Measurements from ENCODE around the gene DACH1. TPM values are rescaled to one million over a fixed set of nuclear protein-coding genes. Genes with fewer than 3 reads are reported as not detected.

DACH1 gene
- total and polyA plus RNA-seq, 9 donors: 4.3 to 11.7 (median 10.5) TPM

DNA sequence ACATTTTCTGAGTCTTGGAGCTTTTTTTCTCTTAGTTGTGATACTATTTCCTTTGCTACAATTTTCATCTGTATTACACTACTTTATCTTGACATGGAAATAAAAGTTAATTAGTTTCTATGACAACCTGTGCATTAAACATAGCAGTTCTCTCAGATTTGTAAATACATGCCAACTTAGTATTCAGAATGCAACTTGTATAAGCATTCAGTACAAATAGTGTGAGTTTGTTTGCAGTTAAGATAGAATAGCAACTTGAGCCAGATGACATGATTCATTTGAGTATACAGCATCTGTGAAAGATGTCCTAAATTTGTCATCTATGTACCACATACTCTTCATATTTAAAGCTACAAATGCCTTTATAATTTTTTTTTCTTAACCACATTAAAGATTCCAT, 98.1 kb downstream of the DACH1 start:
- no peak overlapping the region for H3K27ac ChIP-seq (ENCODE audit: low read length)
- no peak overlapping the region for H3K4me3 ChIP-seq (ENCODE audit: low read length)
- H3K27me3 ChIP-seq (ENCODE audit: control insufficient read depth, insufficient read depth, low read length): no peaks in the 10 kb centered on the region
- no peaks in the 10 kb centered on the region for H3K4me1 ChIP-seq (ENCODE audit: control insufficient read depth, insufficient read depth, low read length)
- H3K9me3 ChIP-seq (replicated peaks; ENCODE audit: control insufficient read depth, low read depth, low read length): no peaks in the 10 kb centered on the region
- peak; percentile 35 for DNase-seq
- no peaks in the 10 kb centered on the region for H3K36me3 ChIP-seq (ENCODE audit: control insufficient read depth, insufficient read depth, low read length)

DNA sequence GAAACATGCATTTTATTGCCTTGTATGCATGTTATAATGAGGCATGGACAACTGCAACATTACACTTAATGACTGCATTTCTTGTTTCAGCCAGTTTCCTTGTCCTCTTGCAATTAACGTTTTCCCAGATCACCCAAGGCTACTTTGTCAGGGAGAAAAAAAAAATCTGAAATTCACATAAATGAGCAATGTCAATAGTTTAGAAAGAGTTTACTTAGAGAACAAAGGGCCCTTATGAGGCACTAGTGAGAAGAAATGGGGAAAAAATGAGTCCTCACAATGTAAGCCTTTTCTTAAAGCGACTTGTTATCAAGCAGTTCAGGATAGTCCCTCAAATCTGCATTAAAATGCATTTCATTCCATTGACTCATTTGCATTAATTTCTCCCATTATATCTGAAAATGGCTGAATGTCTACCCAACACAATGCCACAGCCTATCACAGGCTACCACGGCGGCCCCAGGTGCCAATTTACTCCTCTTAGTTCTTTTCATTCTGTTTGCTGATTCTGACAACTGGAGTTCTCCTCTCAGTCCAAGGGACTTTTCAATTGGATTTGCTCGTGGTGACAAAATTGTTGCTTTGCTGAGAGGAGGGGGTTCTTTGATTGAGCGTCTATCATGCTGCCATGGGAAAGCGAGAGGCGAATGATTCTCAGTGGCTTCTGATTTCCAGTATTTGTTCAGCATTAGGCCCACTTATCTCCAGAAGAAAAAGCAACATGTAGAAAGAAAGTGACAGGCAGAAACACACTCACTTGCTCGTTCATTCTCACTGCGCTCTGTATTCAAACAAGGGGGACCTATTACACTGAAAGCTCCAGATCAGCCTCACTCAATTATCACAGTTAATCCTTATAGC, 107.1 kb downstream of the DACH1 start:
- Histone ChIP-seq H3K4me1 (ENCODE audit: control insufficient read depth, insufficient read depth, low read length) (no peaks in the 10 kb centered on the region), H3K27me3 (ENCODE audit: control insufficient read depth, insufficient read depth, low read length) (no peaks in the 10 kb centered on the region), H3K36me3 (ENCODE audit: control insufficient read depth, insufficient read depth, low read length) (no peaks in the 10 kb centered on the region), H3K9me3 (replicated peaks; ENCODE audit: control insufficient read depth, low read depth, low read length) (no peaks in the 10 kb centered on the region), H3K27ac (ENCODE audit: low read length) (no peak overlapping the region), H3K4me3 (ENCODE audit: low read length) (no peak overlapping the region)
- WGBS (ENCODE audit: insufficient coverage): 69% methylated on average over 3 of the region's 10 CpGs
- no peak for DNase-seq

- H3K27ac ChIP-seq (ENCODE audit: low read length): no peak overlapping the region
These were observed 108.2 kb downstream of the DACH1 start for GRCh38 chr13:71758828-71759227.

DNA sequence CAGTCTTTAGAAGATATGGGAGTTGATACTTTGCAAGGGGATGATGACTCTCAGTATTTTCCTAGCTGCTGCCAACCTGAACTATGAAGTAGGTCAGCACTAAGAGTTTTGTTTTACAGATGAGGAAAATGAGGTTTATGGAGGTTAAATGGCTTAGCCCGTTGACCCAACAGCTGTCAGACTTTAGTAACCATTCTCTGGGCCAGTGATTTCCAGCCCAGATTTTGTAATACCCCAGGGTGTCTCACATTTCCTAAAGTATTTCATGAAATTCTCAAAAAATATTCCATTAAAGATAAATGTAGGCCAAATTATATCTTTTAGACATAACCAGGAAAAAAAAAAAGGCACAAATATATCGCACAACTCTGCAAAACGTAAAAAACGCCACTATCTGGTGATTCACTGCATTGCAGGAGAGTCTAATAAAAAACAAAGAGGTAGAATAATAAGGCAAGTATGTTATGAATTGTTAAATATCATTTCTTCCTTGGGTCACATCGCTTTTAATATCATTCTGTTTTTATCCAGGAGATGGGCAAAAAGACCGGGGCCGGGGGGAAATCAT, 112.5 kb downstream of the DACH1 start:
- H3K27me3 ChIP-seq (ENCODE audit: control insufficient read depth, insufficient read depth, low read length): no peaks in the 10 kb centered on the region
- no CpG with 5 or more reads among the region's 7 CpGs for WGBS (ENCODE audit: insufficient coverage)
- DNase-seq: peak; percentile 6
- no peak overlapping the region for H3K4me3 ChIP-seq (ENCODE audit: low read length)
- no peaks in the 10 kb centered on the region for H3K9me3 ChIP-seq (replicated peaks; ENCODE audit: control insufficient read depth, low read depth, low read length)
- H3K4me1 ChIP-seq (ENCODE audit: control insufficient read depth, insufficient read depth, low read length): no peaks in the 10 kb centered on the region
- H3K27ac ChIP-seq (ENCODE audit: low read length): no peak overlapping the region
- no peaks in the 10 kb centered on the region for H3K36me3 ChIP-seq (ENCODE audit: control insufficient read depth, insufficient read depth, low read length)

More at GRCh38 chr13:71758828-71759227, 108.2 kb downstream of the DACH1 start:
- no peaks in the 10 kb centered on the region for H3K36me3 ChIP-seq (ENCODE audit: control insufficient read depth, insufficient read depth, low read length)
- no peaks in the 10 kb centered on the region for H3K9me3 ChIP-seq (replicated peaks; ENCODE audit: control insufficient read depth, low read depth, low read length)
- 38% methylated on average over 2 of the region's 2 CpGs for WGBS (ENCODE audit: insufficient coverage)
- H3K27me3 ChIP-seq (ENCODE audit: control insufficient read depth, insufficient read depth, low read length): no peaks in the 10 kb centered on the region
- H3K4me1 ChIP-seq (ENCODE audit: control insufficient read depth, insufficient read depth, low read length): no peaks in the 10 kb centered on the region
- H3K4me3 ChIP-seq (ENCODE audit: low read length): no peak overlapping the region
- no peak for DNase-seq

- DNase-seq: no peak
- no peak overlapping the region for H3K4me3 ChIP-seq (ENCODE audit: low read length)
- H3K9me3 ChIP-seq (replicated peaks; ENCODE audit: control insufficient read depth, low read depth, low read length): no peaks in the 10 kb centered on the region
- H3K27ac ChIP-seq (ENCODE audit: low read length): no peak overlapping the region
- H3K4me1 ChIP-seq (ENCODE audit: control insufficient read depth, insufficient read depth, low read length): no peaks in the 10 kb centered on the region
- H3K36me3 ChIP-seq (ENCODE audit: control insufficient read depth, insufficient read depth, low read length): no peaks in the 10 kb centered on the region
- no peaks in the 10 kb centered on the region for H3K27me3 ChIP-seq (ENCODE audit: control insufficient read depth, insufficient read depth, low read length)
- no CpG with 5 or more reads among the region's 4 CpGs for WGBS (ENCODE audit: insufficient coverage)
These were observed 114.1 kb downstream of the DACH1 start for GRCh38 chr13:71752775-71753513.

DNA sequence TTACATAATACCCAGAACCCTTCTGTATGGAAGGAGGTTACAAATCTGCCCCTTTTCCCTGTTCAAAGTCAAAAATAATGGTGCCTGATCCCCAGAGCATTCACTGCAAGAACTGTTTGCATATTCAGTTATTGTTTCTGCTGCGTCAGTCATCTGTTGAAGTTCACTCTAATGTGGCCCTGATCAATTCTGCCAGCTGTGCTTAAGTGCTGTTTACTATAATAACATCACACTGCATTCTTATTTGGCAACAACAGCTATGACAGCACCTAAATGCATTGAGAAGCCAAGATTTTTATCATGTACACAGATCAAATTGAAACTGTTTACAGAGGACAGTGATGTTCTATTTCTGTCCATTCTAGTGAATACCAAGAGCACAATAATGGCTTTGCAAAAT, 115.9 kb downstream of the DACH1 start:
- Histone ChIP-seq H3K4me1 (ENCODE audit: control insufficient read depth, insufficient read depth, low read length) (no peaks in the 10 kb centered on the region), H3K9me3 (replicated peaks; ENCODE audit: control insufficient read depth, low read depth, low read length) (no peaks in the 10 kb centered on the region), H3K27me3 (ENCODE audit: control insufficient read depth, insufficient read depth, low read length) (no peaks in the 10 kb centered on the region), H3K4me3 (ENCODE audit: low read length) (no peak overlapping the region), H3K36me3 (ENCODE audit: control insufficient read depth, insufficient read depth, low read length) (no peaks in the 10 kb centered on the region), H3K27ac (ENCODE audit: low read length) (no peak overlapping the region)
- 71% methylated on average over 1 of the region's 1 CpG for WGBS (ENCODE audit: insufficient coverage)
- DNase-seq: no peak

DNA sequence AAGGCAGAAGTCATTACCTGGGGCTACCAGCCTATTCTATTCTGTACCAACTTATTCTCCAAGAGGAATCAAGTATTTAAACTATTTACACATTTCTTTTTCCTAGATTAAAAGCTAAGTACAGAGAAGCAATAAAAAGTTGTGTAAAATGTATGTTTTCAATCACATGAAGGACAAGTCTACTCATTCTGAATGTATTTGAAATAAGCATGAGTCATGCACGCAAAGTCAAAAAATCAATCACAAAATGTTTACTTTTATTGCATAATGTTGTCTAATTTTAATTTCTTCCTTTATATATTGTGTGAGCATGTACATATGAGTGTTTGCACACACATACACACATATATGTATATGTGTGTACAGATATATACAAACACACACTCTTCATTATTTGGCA, 136.7 kb downstream of the DACH1 start:
- no CpG with 5 or more reads among the region's 1 CpG for WGBS (ENCODE audit: insufficient coverage)
- Histone ChIP-seq H3K27me3 (ENCODE audit: control insufficient read depth, insufficient read depth, low read length) (no peaks in the 10 kb centered on the region), H3K4me3 (ENCODE audit: low read length) (no peak overlapping the region), H3K9me3 (replicated peaks; ENCODE audit: control insufficient read depth, low read depth, low read length) (no peaks in the 10 kb centered on the region), H3K4me1 (ENCODE audit: control insufficient read depth, insufficient read depth, low read length) (no peaks in the 10 kb centered on the region), H3K36me3 (ENCODE audit: control insufficient read depth, insufficient read depth, low read length) (no peaks in the 10 kb centered on the region), H3K27ac (ENCODE audit: low read length) (no peak overlapping the region)
- DNase-seq: no peak

GRCh38 chr13:71729441-71729840, 137.6 kb downstream of the DACH1 start:
- H3K4me1 ChIP-seq (ENCODE audit: control insufficient read depth, insufficient read depth, low read length): no peaks in the 10 kb centered on the region
- no peaks in the 10 kb centered on the region for H3K36me3 ChIP-seq (ENCODE audit: control insufficient read depth, insufficient read depth, low read length)
- no peak overlapping the region for H3K4me3 ChIP-seq (ENCODE audit: low read length)
- WGBS (ENCODE audit: insufficient coverage): no CpG with 5 or more reads among the region's 2 CpGs
- DNase-seq: no peak
- H3K27ac ChIP-seq (ENCODE audit: low read length): no peak overlapping the region
- no peaks in the 10 kb centered on the region for H3K27me3 ChIP-seq (ENCODE audit: control insufficient read depth, insufficient read depth, low read length)
- H3K9me3 ChIP-seq (replicated peaks; ENCODE audit: control insufficient read depth, low read depth, low read length): no peaks in the 10 kb centered on the region

GRCh38 chr13:71727662-71728061, 139.3 kb downstream of the DACH1 start:
- Histone ChIP-seq H3K36me3 (ENCODE audit: control insufficient read depth, insufficient read depth, low read length) (no peaks in the 10 kb centered on the region), H3K27me3 (ENCODE audit: control insufficient read depth, insufficient read depth, low read length) (no peaks in the 10 kb centered on the region), H3K4me3 (ENCODE audit: low read length) (no peak overlapping the region), H3K9me3 (replicated peaks; ENCODE audit: control insufficient read depth, low read depth, low read length) (no peaks in the 10 kb centered on the region), H3K27ac (ENCODE audit: low read length) (no peak overlapping the region), H3K4me1 (ENCODE audit: control insufficient read depth, insufficient read depth, low read length) (no peaks in the 10 kb centered on the region)
- no peak for DNase-seq
- WGBS (ENCODE audit: insufficient coverage): no CpG with 5 or more reads among the region's 1 CpG

DNA sequence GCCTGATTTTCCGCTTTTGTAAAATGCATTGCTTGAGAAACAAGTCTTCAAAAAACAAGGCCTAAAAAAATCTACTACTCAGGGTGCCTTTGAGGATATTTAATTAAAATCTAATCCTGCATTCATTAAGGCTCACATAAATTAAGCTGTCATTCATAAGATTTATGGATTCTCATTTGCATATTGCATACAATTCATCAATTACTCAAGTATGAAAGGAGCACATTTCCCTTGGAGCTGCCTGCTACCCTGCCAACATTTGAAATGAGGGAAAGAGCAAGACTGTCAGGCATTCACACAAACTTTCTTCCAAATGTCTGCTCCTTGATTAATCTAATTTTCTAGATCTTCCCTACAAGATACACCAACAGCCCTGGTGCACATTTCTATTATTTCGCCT, 140.0 kb downstream of the DACH1 start:
- DNase-seq: no peak
- Histone ChIP-seq H3K27me3 (ENCODE audit: control insufficient read depth, insufficient read depth, low read length) (no peaks in the 10 kb centered on the region), H3K4me1 (ENCODE audit: control insufficient read depth, insufficient read depth, low read length) (no peaks in the 10 kb centered on the region), H3K27ac (ENCODE audit: low read length) (no peak overlapping the region), H3K36me3 (ENCODE audit: control insufficient read depth, insufficient read depth, low read length) (no peaks in the 10 kb centered on the region), H3K4me3 (ENCODE audit: low read length) (no peak overlapping the region), H3K9me3 (replicated peaks; ENCODE audit: control insufficient read depth, low read depth, low read length) (no peaks in the 10 kb centered on the region)
- no CpG with 5 or more reads among the region's 2 CpGs for WGBS (ENCODE audit: insufficient coverage)

All from muscle of leg (tissue), 11 donors.